ENCODE results near the gene HSPD1.
"Not testable (repeated sequence)": the region's sequence is repeated elsewhere in the genome, so short reads cannot be mapped to it uniquely, and the experiment has no call there.

Gene HSPD1

DNA sequence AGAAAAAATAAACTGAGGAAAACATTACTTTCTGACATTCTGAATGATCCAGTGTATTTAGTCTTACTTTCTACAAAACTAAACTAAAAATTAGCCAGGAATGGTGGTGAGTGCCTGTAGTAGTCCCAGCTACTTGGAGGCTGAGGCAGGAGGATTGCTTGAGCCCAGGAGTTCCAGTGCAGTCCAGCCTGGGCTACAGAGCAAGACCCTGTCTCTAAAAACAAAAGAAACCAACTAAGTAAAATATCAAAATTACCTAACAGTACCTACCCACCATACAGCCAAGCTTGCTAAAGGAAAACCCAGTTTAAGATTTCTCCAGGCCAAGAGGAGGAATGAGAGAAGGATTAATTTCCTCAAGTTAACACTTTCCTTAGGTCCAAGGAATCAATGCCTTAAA lies 2.9 kb downstream of the HSPD1 start:
- TF ChIP-seq CTCF (IDR thresholded peaks at IDR 0.05; ENCODE audit: low read depth, low read length): no peak
- H3K4me3 ChIP-seq (ENCODE audit: low read depth, low read length): no peak overlapping the region

GRCh38 chr2:197495433-197496134 lies 4.1 kb downstream of the HSPD1 start:
- no peak overlapping the region for H3K4me3 ChIP-seq (ENCODE audit: low read depth, low read length)
- no peak for TF ChIP-seq CTCF (IDR thresholded peaks at IDR 0.05; ENCODE audit: low read depth, low read length)

DNA sequence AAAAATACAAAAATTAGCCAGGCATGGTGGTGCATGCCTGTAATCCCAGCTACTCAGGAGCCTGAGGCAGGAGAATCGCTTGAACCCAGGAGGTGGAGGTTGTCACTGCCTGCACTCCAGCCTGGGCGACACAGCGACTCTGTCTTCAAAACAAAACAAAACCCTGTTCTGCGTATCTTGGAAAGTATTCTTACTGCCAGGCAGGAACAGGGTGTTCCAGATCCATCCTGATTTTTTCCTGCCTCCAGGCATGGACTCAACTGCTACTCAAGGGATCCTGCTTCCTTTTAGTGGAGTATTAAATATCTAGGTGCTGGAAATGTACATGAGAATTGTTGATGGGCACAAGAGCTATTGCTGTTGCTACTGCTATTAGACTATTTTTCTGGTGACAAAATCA lies 12.3 kb downstream of the HSPD1 start:
- no peak overlapping the region for H3K4me3 ChIP-seq (ENCODE audit: low read depth, low read length)
- TF ChIP-seq CTCF (IDR thresholded peaks at IDR 0.05; ENCODE audit: low read depth, low read length): no peak

DNA sequence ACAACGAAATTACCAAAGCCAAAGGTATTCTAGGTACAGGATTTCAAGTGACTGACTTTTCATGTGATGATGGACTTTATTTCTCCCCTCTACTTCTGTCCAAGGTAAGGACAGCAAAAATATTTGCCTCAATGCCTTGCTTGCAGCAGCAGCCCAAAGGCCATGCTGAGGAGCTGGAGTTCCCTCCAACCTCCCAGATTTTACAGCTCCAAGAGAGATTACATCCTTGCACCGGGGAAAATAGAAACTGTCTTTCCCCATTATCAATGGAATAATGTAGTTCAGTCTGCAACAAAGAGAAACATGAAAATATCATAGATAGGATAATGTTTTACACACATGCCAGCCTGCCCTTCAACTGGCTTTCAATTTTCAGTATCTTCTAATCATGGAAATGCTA lies 13.5 kb downstream of the HSPD1 start:
- no peak for TF ChIP-seq CTCF (IDR thresholded peaks at IDR 0.05; ENCODE audit: low read depth, low read length)
- H3K4me3 ChIP-seq (ENCODE audit: low read depth, low read length): no peak overlapping the region

GRCh38 chr2:197484248-197484647 lies 15.4 kb downstream of the HSPD1 start:
- H3K4me3 ChIP-seq (ENCODE audit: low read depth, low read length): not testable (repeated sequence)

DNA sequence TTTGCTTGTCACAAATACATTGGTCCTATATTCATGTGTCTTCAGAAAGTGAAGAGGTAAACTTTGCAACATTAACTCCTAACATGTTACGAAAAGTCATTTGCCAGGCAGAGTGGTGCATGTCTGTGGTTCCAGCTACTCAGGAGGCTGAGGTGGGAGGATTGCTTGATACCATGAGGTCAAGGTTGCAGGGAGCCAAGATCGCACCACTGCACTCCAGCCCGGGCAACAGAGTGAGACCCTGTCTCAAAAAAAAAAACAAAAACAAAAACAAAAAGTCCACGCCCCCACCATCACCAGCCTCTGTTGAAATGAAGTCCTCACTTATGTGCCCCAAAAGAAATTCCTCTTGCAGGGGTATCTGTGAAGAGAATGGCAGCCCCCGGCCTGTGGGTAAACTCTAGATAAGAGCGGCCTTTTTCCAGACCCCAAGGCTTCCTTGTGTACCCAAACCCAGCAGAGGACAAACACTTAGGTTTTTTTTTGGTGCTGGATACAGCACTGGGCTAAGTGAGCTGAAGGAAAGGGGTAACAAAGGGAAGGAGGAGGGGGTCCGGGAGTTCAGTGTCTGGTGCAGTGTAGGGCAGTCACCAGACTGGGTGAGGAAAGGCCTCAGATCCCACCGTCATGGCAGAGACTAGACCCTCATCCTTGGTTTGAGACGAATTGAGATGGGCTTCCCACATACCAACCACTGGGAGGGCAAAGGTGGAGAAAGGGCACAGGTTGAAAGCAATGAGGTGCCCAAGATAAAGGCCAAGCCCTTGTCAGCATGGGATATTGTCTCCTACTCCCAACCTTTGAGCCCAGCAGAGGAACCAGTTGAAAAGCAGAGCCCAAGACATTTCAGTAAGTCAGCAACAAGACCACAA lies 19.2 kb downstream of the HSPD1 start:
- no peak overlapping the region for H3K4me3 ChIP-seq (ENCODE audit: low read depth, low read length)
- no peak for TF ChIP-seq CTCF (IDR thresholded peaks at IDR 0.05; ENCODE audit: low read depth, low read length)

DNA sequence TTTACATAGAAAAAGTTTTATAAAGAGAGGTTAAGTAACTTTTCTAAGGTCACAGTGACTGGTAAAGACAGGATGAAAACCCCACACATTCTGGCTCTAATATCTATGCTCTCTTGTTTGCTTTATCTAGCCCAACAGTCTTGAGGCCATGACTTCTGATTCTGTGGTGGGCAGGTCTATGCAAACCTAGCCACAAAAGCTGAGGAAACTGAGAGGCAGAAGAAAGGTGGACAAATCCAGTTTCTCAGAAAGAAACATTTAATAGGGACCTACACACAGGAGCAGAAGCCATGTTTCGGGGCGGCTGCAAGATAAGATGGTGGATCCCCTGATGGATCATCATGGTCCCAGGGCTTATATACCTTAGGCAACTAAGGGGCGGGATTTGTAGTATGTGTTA lies 21.8 kb downstream of the HSPD1 start:
- TF ChIP-seq CTCF (IDR thresholded peaks at IDR 0.05; ENCODE audit: low read depth, low read length): no peak
- H3K4me3 ChIP-seq (ENCODE audit: low read depth, low read length): no peak overlapping the region
